ENCODE measurements around the gene NGEF.

DNA sequence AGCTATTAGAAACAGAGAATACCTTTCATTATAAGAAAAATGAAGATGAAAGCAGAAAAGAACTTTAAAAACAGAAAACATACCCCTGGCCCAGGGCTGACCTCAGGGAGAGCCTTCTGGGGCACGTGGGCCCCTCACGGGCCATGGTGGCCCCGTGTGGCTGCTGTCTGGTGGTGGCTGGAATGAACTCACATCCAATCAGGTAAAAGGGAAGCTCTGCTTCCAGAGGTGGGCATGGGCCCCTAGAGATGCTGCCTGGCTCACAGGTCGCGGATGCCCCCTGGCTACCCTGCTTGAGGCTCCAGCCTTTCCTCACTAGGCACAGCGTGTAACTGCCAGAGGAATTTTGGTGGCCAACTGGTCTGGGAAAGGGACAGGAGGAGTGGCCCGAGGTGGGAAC, 126.4 kb downstream of the NGEF start:
- TF ChIP-seq, protein P1, sequence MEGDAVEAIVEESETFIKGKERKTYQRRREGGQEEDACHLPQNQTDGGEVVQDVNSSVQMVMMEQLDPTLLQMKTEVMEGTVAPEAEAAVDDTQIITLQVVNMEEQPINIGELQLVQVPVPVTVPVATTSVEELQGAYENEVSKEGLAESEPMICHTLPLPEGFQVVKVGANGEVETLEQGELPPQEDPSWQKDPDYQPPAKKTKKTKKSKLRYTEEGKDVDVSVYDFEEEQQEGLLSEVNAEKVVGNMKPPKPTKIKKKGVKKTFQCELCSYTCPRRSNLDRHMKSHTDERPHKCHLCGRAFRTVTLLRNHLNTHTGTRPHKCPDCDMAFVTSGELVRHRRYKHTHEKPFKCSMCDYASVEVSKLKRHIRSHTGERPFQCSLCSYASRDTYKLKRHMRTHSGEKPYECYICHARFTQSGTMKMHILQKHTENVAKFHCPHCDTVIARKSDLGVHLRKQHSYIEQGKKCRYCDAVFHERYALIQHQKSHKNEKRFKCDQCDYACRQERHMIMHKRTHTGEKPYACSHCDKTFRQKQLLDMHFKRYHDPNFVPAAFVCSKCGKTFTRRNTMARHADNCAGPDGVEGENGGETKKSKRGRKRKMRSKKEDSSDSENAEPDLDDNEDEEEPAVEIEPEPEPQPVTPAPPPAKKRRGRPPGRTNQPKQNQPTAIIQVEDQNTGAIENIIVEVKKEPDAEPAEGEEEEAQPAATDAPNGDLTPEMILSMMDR (IDR thresholded peaks at IDR 0.05; ENCODE audit: low read depth, low read length, missing input control) = no peak
- TF ChIP-seq, protein P2, sequence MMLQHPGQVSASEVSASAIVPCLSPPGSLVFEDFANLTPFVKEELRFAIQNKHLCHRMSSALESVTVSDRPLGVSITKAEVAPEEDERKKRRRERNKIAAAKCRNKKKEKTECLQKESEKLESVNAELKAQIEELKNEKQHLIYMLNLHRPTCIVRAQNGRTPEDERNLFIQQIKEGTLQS (IDR thresholded peaks at IDR 0.05) = no peak
- TF ChIP-seq JUND (IDR thresholded peaks at IDR 0.05) (no peak), TAF1 (conservative IDR thresholded peaks at IDR 0.05) (no peak), RXRA (IDR thresholded peaks at IDR 0.05) (no peak), RAD21 (IDR thresholded peaks at IDR 0.05) (no peak), YY1 (IDR thresholded peaks at IDR 0.05) (no peak), FOXA1 (IDR thresholded peaks at IDR 0.05) (no peak), SP1 (IDR thresholded peaks at IDR 0.05) (no peak)
- TF ChIP-seq, protein P3, sequence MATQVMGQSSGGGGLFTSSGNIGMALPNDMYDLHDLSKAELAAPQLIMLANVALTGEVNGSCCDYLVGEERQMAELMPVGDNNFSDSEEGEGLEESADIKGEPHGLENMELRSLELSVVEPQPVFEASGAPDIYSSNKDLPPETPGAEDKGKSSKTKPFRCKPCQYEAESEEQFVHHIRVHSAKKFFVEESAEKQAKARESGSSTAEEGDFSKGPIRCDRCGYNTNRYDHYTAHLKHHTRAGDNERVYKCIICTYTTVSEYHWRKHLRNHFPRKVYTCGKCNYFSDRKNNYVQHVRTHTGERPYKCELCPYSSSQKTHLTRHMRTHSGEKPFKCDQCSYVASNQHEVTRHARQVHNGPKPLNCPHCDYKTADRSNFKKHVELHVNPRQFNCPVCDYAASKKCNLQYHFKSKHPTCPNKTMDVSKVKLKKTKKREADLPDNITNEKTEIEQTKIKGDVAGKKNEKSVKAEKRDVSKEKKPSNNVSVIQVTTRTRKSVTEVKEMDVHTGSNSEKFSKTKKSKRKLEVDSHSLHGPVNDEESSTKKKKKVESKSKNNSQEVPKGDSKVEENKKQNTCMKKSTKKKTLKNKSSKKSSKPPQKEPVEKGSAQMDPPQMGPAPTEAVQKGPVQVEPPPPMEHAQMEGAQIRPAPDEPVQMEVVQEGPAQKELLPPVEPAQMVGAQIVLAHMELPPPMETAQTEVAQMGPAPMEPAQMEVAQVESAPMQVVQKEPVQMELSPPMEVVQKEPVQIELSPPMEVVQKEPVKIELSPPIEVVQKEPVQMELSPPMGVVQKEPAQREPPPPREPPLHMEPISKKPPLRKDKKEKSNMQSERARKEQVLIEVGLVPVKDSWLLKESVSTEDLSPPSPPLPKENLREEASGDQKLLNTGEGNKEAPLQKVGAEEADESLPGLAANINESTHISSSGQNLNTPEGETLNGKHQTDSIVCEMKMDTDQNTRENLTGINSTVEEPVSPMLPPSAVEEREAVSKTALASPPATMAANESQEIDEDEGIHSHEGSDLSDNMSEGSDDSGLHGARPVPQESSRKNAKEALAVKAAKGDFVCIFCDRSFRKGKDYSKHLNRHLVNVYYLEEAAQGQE (IDR thresholded peaks at IDR 0.05) = no peak
- TF ChIP-seq, protein P4, sequence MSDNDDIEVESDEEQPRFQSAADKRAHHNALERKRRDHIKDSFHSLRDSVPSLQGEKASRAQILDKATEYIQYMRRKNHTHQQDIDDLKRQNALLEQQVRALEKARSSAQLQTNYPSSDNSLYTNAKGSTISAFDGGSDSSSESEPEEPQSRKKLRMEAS (IDR thresholded peaks at IDR 0.05) = no peak
